NT2/D1 (cell line): ENCODE data around the gene ASAP2.

Experiments used
- SUZ12 ChIP-seq: IDR thresholded peaks from 2 replicates; pipeline ENCODE4 v1.6.1; 2011; ENCODE audit not compliant: insufficient read length, insufficient read depth; ENCODE audit errors: extremely low read depth
- YY1 ChIP-seq: IDR thresholded peaks from 2 replicates; pipeline ENCODE4 v1.6.1; 2011; ENCODE audit not compliant: insufficient read length, insufficient read depth
- ZNF274 ChIP-seq: IDR thresholded peaks from 2 replicates; pipeline ENCODE4 v1.6.1; 2011; ENCODE audit warnings: mild to moderate bottlenecking, low read depth, low read length

DNA sequence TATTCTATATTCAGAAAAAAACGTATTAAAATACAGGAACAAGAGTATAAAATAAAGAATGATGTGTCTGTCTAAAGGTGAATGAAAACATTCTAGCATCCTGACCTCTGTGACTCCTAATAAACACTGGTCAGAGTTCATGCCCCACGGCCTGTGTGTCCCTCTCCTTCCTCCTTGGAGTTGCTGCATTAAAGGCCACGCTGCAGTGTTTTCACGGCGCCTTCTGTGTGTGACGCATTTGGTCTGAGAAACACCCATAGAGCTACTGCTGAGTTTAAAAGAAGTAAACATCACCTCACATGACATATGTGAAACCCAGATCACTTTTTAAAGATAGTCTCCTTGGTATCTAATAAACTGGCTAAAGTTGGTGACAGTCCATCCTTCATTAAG, 126.2 kb downstream of the ASAP2 start:
- no peak for TF ChIP-seq SUZ12
- no peak for TF ChIP-seq YY1
- TF ChIP-seq ZNF274: no peak
